K562 (cell line): ENCODE measurements around the gene ATP2B1. TPM values are rescaled to one million over a fixed set of nuclear protein-coding genes. Genes with fewer than 3 reads are reported as not detected.

Experiments used
- BRD9 ChIP-seq: fragments of 450-650 bp; IDR thresholded peaks from 2 replicates; pipeline ENCODE4 v1.6.1; 2018; ENCODE audit warnings: low read depth; ENCODE audit not compliant: partially characterized antibody
- DMBX1 ChIP-seq: fragments of 250-450 bp; sonication (Bioruptor Pico); IDR thresholded peaks from 2 replicates; pipeline ENCODE4 v1.8.0; 2022; ENCODE audit warnings: inconsistent platforms, mild to moderate bottlenecking, moderate library complexity, borderline replicate concordance
- FOXA3 ChIP-seq, 2 experiments: fragments of 450-650 bp in 1 of 2; sonication (generic) in 1 of 2; formaldehyde crosslinking; IDR thresholded peaks in 1 of 2; conservative IDR thresholded peaks in 1 of 2; 2 replicates each; pipeline versions ENCODE4 v1.4.0 to v1.8.0; 2020 to 2022; ENCODE audit warnings: mild to moderate bottlenecking in 2 of 2, missing genetic modification reagents in 1 of 2
- FOXM1 ChIP-seq, 2 experiments: fragments of 450-650 bp in 1 of 2; sonication (generic) in 1 of 2; formaldehyde crosslinking in 1 of 2; IDR thresholded peaks; 2 replicates each; pipeline versions ENCODE4 v1.6.1 to v1.9.0; 2017 to 2022; ENCODE audit warnings: low read depth in 2 of 2, mild to moderate bottlenecking in 2 of 2, missing genetic modification reagents in 1 of 2, moderate library complexity in 1 of 2
- KLF16 ChIP-seq: IDR thresholded peaks from 2 replicates; pipeline ENCODE4 v1.6.1; 2016; ENCODE audit warnings: antibody characterized with exemption
- MTA2 ChIP-seq: fragments of 450-650 bp; IDR thresholded peaks from 2 replicates; pipeline ENCODE4 v1.6.1; 2016; ENCODE audit warnings: low read depth
- SMARCA4 ChIP-seq: fragments of 450-650 bp; IDR thresholded peaks from 2 replicates; pipeline ENCODE4 v1.6.1; 2016
- SRSF1 ChIP-seq: fragments of 200-400 bp; formaldehyde crosslinking; IDR thresholded peaks from 2 replicates; pipeline ENCODE4 v1.6.1; 2017; ENCODE audit warnings: mild to moderate bottlenecking, low read depth, low read length, moderate library complexity
- TAF1 ChIP-seq: IDR thresholded peaks from 2 replicates; pipeline ENCODE4 v1.6.1; 2011; ENCODE audit warnings: mild to moderate bottlenecking, low read length, moderate library complexity; ENCODE audit not compliant: insufficient read depth, control insufficient read depth, severe bottlenecking; ENCODE audit errors: extremely low read depth
- ZNF212 ChIP-seq: fragments of 450-650 bp; formaldehyde crosslinking; IDR thresholded peaks from 2 replicates; pipeline ENCODE4 v1.4.0; 2020; ENCODE audit warnings: mild to moderate bottlenecking
- ZNF24 ChIP-seq: fragments of 450-650 bp; IDR thresholded peaks from 2 replicates; pipeline ENCODE4 v1.6.1; 2016
- ZNF79 ChIP-seq: fragments of 250-450 bp; sonication (Bioruptor Pico); IDR thresholded peaks from 2 replicates; pipeline ENCODE4 v1.4.0; 2020; ENCODE audit warnings: low read depth, mild to moderate bottlenecking, moderate library complexity
- polyA plus RNA-seq, 8 experiments: library from polyadenylated mRNA; depleted of rRNA in 4 of 8; stranded (reverse) in 5 of 8; unstranded in 3 of 8; fragments of >200 nt; fragmentation: Nextera tagmentation in 2 of 8; fragmentation: Illumina TruSeq in 1 of 8; extraction: Ambion mirVana in 2 of 8; extraction: Trizol in 1 of 8; gene quantifications; 2 replicates each; pipeline versions ENCODE4 v1.2.1 to v1.2.3, GENCODE V29; 2011 to 2014; ENCODE audit warnings: inconsistent platforms in 1 of 8, missing spikeins in 1 of 8
- total RNA-seq, 7 experiments: library from RNA; depleted of rRNA in 6 of 7; stranded (reverse); fragments of >200 nt in 6 of 7; fragmentation: Illumina TruSeq in 2 of 7; extraction: Trizol in 2 of 7; gene quantifications; 2 replicates each; pipeline versions ENCODE4 v1.2.1 to v1.2.3, GENCODE V29; 2011 to 2021; ENCODE audit warnings: low replicate concordance in 1 of 7
- TF ChIP-seq, protein P1 (sequence below), 2 experiments: fragments of 450-650 bp; formaldehyde crosslinking in 1 of 2; IDR thresholded peaks; 2 replicates each; pipeline versions ENCODE4 v1.4.0 to v1.6.1; 2014 to 2020; ENCODE audit warnings: mild to moderate bottlenecking in 2 of 2, borderline replicate concordance in 1 of 2, low read depth in 1 of 2
- TF ChIP-seq, protein P2 (sequence below), 2 experiments: IDR thresholded peaks in 1 of 2; conservative IDR thresholded peaks in 1 of 2; 2 replicates each; pipeline ENCODE4 v1.6.1; 2016; ENCODE audit warnings: low read depth in 2 of 2, mild to moderate bottlenecking in 1 of 2, missing compliant biosample characterization in 1 of 2, missing genetic modification characterization in 1 of 2, moderate library complexity in 1 of 2
- TF ChIP-seq, protein P3 (sequence below): sonication (generic); formaldehyde crosslinking; IDR thresholded peaks from 2 replicates; pipeline ENCODE4 v1.5.0; 2020; ENCODE audit warnings: missing genetic modification reagents

The ATP2B1 gene
- total and polyA plus RNA-seq, 9 of the 15 experiments (the other 6 are each of a cell fraction or from before 2014, with no cell fraction given), result 8.6 to 39.0 (median 27.8) TPM

DNA sequence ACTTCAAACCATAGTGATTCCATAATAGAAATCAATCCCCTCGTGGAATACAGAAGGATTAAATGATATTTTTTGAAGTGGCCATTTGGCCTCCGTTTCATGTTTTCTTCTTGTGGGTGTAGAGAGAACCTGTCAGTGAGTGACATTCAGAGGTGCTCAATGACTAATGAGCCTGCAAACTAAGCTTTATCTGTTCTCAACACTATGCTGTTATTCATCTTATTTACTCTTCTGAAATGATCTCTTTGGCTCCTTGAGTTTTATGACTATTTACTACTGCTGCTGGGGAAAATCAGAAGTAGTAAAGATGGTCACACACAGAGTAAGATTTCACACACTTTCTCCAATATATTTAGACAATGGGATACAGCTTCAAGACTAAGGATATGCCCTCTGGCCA, 30.4 kb downstream of the ATP2B1 start (continued):
- TF ChIP-seq ZNF212 (CRISPR knock-in tag) (no peak), ZNF79 (no peak), ZNF24 (peak; percentile 48), SRSF1 (no peak), KLF16 (peak; percentile 55; the same call in 1 of the 2 replicates), FOXA3 (CRISPR knock-in tag; conservative IDR thresholded peaks at IDR 0.05 in 1 of 2, IDR thresholded peaks at IDR 0.05 in 1 of 2) (peak; percentile 87 to 95), FOXM1 (IDR thresholded peaks at IDR 0.05; ENCODE audit: low read depth) (peak; percentile 68), FOXM1 (CRISPR knock-in tag; IDR thresholded peaks at IDR 0.05; ENCODE audit: low read depth) (no peak), MTA2 (peak; percentile 71; the same call in 1 of the 2 replicates), DMBX1 (CRISPR knock-in tag) (peak; percentile 48; the same call in 1 of the 2 replicates), BRD9 (peak; percentile 62), TAF1 (no peak), SMARCA4 (peak; percentile 98)
- TF ChIP-seq, protein P1, sequence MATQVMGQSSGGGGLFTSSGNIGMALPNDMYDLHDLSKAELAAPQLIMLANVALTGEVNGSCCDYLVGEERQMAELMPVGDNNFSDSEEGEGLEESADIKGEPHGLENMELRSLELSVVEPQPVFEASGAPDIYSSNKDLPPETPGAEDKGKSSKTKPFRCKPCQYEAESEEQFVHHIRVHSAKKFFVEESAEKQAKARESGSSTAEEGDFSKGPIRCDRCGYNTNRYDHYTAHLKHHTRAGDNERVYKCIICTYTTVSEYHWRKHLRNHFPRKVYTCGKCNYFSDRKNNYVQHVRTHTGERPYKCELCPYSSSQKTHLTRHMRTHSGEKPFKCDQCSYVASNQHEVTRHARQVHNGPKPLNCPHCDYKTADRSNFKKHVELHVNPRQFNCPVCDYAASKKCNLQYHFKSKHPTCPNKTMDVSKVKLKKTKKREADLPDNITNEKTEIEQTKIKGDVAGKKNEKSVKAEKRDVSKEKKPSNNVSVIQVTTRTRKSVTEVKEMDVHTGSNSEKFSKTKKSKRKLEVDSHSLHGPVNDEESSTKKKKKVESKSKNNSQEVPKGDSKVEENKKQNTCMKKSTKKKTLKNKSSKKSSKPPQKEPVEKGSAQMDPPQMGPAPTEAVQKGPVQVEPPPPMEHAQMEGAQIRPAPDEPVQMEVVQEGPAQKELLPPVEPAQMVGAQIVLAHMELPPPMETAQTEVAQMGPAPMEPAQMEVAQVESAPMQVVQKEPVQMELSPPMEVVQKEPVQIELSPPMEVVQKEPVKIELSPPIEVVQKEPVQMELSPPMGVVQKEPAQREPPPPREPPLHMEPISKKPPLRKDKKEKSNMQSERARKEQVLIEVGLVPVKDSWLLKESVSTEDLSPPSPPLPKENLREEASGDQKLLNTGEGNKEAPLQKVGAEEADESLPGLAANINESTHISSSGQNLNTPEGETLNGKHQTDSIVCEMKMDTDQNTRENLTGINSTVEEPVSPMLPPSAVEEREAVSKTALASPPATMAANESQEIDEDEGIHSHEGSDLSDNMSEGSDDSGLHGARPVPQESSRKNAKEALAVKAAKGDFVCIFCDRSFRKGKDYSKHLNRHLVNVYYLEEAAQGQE (IDR thresholded peaks at IDR 0.05; ENCODE audit: borderline replicate concordance), result 0 out of 2 replicates have a peak, but pooled peaks have one; percentile 2
- TF ChIP-seq, protein P1 (CRISPR knock-in tag; IDR thresholded peaks at IDR 0.05; ENCODE audit: low read depth), result no peak
- TF ChIP-seq, protein P2, sequence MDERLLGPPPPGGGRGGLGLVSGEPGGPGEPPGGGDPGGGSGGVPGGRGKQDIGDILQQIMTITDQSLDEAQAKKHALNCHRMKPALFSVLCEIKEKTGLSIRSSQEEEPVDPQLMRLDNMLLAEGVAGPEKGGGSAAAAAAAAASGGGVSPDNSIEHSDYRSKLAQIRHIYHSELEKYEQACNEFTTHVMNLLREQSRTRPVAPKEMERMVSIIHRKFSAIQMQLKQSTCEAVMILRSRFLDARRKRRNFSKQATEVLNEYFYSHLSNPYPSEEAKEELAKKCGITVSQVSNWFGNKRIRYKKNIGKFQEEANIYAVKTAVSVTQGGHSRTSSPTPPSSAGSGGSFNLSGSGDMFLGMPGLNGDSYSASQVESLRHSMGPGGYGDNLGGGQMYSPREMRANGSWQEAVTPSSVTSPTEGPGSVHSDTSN (CRISPR knock-in tag; IDR thresholded peaks at IDR 0.05; ENCODE audit: low read depth), result peak; percentile 78; the same call in 1 of the 2 replicates
- TF ChIP-seq, protein P2 (tag; conservative IDR thresholded peaks at IDR 0.05; ENCODE audit: low read depth), result peak; percentile 99
- TF ChIP-seq, protein P3, sequence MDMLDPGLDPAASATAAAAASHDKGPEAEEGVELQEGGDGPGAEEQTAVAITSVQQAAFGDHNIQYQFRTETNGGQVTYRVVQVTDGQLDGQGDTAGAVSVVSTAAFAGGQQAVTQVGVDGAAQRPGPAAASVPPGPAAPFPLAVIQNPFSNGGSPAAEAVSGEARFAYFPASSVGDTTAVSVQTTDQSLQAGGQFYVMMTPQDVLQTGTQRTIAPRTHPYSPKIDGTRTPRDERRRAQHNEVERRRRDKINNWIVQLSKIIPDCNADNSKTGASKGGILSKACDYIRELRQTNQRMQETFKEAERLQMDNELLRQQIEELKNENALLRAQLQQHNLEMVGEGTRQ (CRISPR knock-in tag), result no peak
